NCI-H748 (cell line): ENCODE measurements around the gene SMAD9.
A peak's percentile ranks its signal among the peaks of the same experiment; 100 is the strongest.

Experiments
- DNase-seq: peaks from one replicate; lab custom pipeline; 2025; ENCODE audit not compliant: unreplicated experiment; lab: John Stamatoyannopoulos, UW

The SMAD9 gene

DNA sequence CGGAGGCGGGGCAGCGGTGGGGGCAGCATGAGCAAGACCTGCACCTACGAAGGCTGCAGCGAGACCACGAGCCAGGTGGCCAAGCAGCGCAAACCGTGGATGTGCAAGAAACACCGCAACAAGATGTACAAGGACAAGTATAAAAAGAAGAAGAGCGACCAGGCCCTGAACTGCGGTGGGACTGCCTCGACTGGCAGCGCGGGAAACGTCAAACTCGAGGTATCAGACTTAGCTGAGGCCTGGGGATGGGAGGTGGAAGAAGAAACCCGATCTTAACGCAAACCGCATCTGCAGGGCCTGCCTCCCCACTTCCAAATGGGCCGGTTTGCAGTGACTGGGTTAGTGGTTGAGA is 100.3 kb downstream of the SMAD9 start:
- peak; percentile 69 for DNase-seq

GRCh38 chr13:36818804-36819738 is 101.0 kb downstream of the SMAD9 start, which contains the start of gene RFXAP:
RFXAP (plus strand) TSS chr13:36819222; CDS start chr13:36819358, 136 bp downstream.
- peak; percentile 93 for DNase-seq

DNA sequence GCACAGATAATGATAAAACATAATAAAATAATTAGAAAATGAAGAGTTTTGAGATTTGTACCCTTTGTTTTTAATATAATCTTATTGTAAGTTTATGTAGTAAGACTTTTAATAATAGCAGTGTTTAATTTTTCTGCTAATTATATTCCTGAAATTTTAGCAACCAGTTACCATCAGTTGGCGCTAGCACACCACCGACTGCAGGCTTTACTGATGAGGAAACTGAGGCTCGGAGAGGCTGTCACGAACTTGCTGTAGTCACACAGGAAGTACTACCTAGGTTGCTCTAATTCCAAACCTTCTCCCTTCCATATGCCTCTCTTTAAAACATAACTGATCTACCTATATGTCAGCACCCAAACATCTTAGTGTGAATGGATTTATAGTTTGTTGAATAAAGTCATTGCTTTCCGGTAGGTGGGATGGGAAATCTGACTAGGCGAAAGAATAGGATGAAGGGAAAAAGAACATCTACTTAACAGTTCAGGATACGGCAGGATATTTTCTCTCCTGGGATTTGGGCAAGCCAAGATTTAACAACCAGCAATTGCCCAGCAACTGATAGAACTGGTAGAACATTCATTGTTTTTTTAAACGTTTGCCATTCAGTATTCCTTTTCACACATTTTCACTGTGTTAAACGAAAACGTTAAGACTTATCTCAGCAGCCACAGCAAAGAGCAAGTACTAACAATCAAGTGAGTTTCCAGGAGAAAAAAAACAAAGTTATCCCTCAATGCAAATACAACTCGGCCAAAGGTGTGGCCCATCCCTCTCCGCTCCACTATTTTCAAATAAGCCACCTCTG is 101.8 kb downstream of the SMAD9 start:
- DNase-seq, result peak; percentile 44

DNA sequence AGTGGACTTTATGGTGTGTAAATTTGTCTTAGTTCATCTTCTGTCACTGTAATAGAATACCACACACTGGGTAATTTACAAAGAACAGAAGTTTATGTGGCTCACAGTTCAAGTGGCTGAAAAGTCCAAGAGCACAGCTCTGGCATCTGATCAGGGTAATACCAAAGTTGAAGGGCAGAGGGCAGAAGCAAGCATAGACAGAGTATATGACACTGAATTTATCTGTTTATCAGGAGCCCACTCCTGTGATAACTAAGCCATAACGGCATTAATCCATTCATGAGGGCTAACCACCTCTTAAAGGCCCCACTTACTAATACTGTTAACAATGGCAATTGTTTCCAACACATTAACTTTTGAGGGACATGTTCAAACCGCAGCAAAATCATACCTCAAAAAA is 105.0 kb downstream of the SMAD9 start:
- peak; percentile 40 for DNase-seq

- DNase-seq, result no peak
These were observed 105.6 kb downstream of the SMAD9 start for GRCh38 chr13:36814465-36814864.

- no peak for DNase-seq
These were observed 106.8 kb downstream of the SMAD9 start for GRCh38 chr13:36813225-36813624.

- DNase-seq, result no peak
These were observed 112.4 kb downstream of the SMAD9 start for GRCh38 chr13:36807616-36808015.

GRCh38 chr13:36806102-36806501 is 113.9 kb downstream of the SMAD9 start:
- no peak for DNase-seq

DNA sequence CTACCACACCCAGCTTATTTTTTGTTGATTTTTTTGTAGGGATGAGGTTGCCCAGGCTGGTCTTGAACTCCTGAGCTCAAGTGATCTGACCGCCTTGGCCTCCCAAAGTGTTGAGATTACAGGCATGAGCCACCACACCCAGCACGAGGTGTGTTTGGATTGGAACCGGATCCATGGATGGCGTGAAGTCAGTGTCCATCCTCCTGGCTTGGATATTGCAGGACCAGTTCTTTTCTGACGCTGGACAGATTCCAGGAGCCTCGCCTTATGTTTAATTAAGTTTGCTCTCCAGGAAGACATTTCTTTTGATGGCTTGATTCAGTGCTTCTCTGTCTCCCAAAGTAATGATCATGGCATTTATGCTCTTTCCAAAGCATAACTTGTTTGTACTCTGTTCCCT is 115.5 kb downstream of the SMAD9 start:
- DNase-seq, result peak; percentile 34

DNA sequence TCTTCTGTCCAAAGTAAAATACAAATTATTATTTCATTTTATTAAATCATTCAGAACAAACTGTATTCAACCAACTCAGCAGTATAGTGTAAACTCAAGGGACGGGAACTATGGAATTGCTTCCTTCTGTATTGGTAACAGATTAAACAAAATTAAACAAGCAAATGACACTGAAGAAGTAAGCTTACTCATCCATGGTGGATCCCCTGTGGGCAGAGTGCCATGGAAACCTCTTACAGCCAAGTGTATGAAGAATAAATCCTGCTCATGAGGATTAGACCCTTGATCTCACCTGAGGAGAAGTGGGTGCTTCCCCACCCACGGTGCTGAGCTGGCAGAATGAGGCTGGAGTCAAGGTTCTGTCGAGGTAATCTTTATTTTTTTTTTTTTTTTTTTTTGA is 119.0 kb downstream of the SMAD9 start:
- peak; percentile 8 for DNase-seq

GRCh38 chr13:36796052-36796451 is 124.0 kb downstream of the SMAD9 start:
- no peak for DNase-seq

GRCh38 chr13:36795463-36795862 is 124.6 kb downstream of the SMAD9 start:
- DNase-seq, result no peak
